Measurements from ENCODE around the gene MED7.

Gene MED7

DNA sequence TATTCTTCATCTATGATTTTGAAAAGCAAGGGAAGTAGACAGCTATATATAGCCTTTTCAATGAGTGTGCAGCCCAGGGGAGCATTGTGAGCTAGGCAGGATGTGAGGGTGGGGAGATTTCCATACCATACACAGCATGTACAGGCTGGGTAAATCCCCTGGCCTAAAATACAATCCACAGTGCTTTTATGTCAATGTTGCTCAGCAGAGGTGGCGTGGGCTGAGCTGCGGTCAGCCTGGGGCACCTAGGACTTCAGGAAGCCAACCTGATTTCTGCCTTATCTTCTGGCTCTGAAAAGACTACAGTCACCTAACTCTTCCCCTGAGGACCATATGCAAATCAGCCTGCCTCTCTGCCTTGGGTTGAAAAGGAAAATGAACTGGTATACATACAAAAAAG is 29.7 kb upstream of the MED7 start:
- no peak for TF ChIP-seq CTCF (IDR thresholded peaks at IDR 0.05; ENCODE audit: low read depth, low read length, missing control alignments)
- no peak overlapping the region for H3K4me3 ChIP-seq (replicated peaks; ENCODE audit: low read depth, low read length)
- DNase-seq (ENCODE audit: extremely low read depth, low read depth): no peak

DNA sequence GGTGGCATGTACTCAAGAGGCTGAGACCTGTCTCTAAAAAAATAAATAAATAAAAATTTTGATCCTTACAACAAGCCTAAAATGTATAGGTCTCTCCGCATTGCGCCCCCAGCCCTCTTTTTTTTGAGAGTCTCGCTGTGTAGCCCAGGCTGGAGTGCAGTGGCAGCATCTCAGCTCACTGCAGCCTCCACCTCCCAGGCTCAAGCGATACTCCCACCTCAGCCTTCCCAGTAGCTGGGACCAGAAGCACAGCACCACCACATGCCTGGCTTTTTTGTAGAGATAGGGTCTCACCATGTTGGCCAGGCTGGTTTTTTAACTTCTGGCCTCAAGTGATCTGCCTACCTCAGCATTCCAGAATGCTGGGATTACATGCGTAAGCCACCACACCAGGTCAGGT is 25.6 kb upstream of the MED7 start:
- no peak for TF ChIP-seq CTCF (IDR thresholded peaks at IDR 0.05; ENCODE audit: low read depth, low read length, missing control alignments)

DNA sequence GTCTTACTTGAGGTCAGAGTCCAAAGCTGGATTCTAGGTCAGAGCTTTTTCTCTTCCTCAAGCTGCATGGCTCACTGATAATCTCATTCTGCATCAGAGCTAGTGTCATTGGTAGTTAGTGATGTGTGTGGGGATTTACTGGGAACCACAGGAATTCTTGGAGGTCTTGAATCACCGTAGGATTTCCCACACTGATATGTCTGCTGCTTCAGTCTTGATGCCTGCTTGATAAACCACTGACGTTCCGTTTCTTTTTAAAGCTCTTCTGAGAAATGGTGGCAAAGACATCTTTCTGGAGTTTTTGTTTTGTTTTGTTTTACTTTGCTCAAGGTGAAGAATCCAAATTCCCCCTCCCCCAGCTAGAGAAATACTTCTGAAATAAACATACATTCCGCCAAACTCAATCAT is 24.6 kb upstream of the MED7 start:
- no peak for TF ChIP-seq CTCF (IDR thresholded peaks at IDR 0.05; ENCODE audit: low read depth, low read length, missing control alignments)
- no peak for DNase-seq (ENCODE audit: extremely low read depth, low read depth)
- H3K4me3 ChIP-seq (replicated peaks; ENCODE audit: low read depth, low read length): no peak overlapping the region

More for the DNA sequence above, 25.6 kb upstream of the MED7 start:
- no peak overlapping the region for H3K4me3 ChIP-seq (replicated peaks; ENCODE audit: low read depth, low read length)
- DNase-seq (ENCODE audit: extremely low read depth, low read depth): no peak

GRCh38 chr5:157166214-157167213 is 23.8 kb upstream of the MED7 start, which contains the start of gene GARIN3:
Gene GARIN3, minus strand, starts transcription at chr5:157166264. Its CDS starts 96 bp downstream, at chr5:157166168.
- TF ChIP-seq CTCF (IDR thresholded peaks at IDR 0.05; ENCODE audit: low read depth, low read length, missing control alignments): no peak
- no peak for DNase-seq (ENCODE audit: extremely low read depth, low read depth)
- H3K4me3 ChIP-seq (replicated peaks; ENCODE audit: low read depth, low read length): no peak within 1 kb of the TSS

GRCh38 chr5:157165668-157166067 is 23.0 kb upstream of the MED7 start:
- no peak overlapping the region for H3K4me3 ChIP-seq (replicated peaks; ENCODE audit: low read depth, low read length)
- no peak for DNase-seq (ENCODE audit: extremely low read depth, low read depth)
- TF ChIP-seq CTCF (IDR thresholded peaks at IDR 0.05; ENCODE audit: low read depth, low read length, missing control alignments): no peak

- no peak overlapping the region for H3K4me3 ChIP-seq (replicated peaks; ENCODE audit: low read depth, low read length)
- DNase-seq (ENCODE audit: extremely low read depth, low read depth): no peak
- no peak for TF ChIP-seq CTCF (IDR thresholded peaks at IDR 0.05; ENCODE audit: low read depth, low read length, missing control alignments)
Observed at GRCh38 chr5:157165261-157165660, 22.6 kb upstream of the MED7 start.
